Measurements from ENCODE around the gene NFIB.

Gene NFIB

GRCh38 chr9:14148501-14149103 is 165.3 kb downstream of the NFIB start:
- H3K4me3 ChIP-seq (ENCODE audit: low read depth, low read length) = no peak overlapping the region
- ChIA-PET CTCF (no interaction called here), POLR2A (no interaction called here)
- TF ChIP-seq CTCF (IDR thresholded peaks at IDR 0.05; ENCODE audit: insufficient read depth, low read length, missing control alignments) = no peak
- no peak for DNase-seq (ENCODE audit: low read depth, low spot score)

- ChIA-PET POLR2A (no interaction called here), CTCF (no interaction called here)
- TF ChIP-seq CTCF (IDR thresholded peaks at IDR 0.05; ENCODE audit: insufficient read depth, low read length, missing control alignments) = no peak
- no peak for DNase-seq (ENCODE audit: low read depth, low spot score)
- H3K4me3 ChIP-seq (ENCODE audit: low read depth, low read length) = no peak overlapping the region
Observed at GRCh38 chr9:14147738-14148137, 166.2 kb downstream of the NFIB start.

- POLR2A ChIA-PET = no interaction called here
- no peak for TF ChIP-seq CTCF (IDR thresholded peaks at IDR 0.05; ENCODE audit: insufficient read depth, low read length, missing control alignments)
- H3K4me3 ChIP-seq (ENCODE audit: low read depth, low read length) = no peak overlapping the region
- CTCF ChIA-PET = no interaction called here
- DNase-seq (ENCODE audit: low read depth, low spot score) = no peak
Observed at GRCh38 chr9:14146201-14146874, 167.6 kb downstream of the NFIB start.

- ChIA-PET CTCF (no interaction called here), POLR2A (no interaction called here)
- no peak for TF ChIP-seq CTCF (IDR thresholded peaks at IDR 0.05; ENCODE audit: insufficient read depth, low read length, missing control alignments)
- no peak overlapping the region for H3K4me3 ChIP-seq (ENCODE audit: low read depth, low read length)
- no peak for DNase-seq (ENCODE audit: low read depth, low spot score)
Observed at GRCh38 chr9:14144215-14144614, 169.7 kb downstream of the NFIB start.

- POLR2A ChIA-PET = no interaction called here
- CTCF ChIA-PET = no interaction called here
Observed at GRCh38 chr9:14141699-14142098, 172.2 kb downstream of the NFIB start.

More at GRCh38 chr9:14141699-14142098, 172.2 kb downstream of the NFIB start:
- TF ChIP-seq CTCF (IDR thresholded peaks at IDR 0.05; ENCODE audit: insufficient read depth, low read length, missing control alignments) = no peak
- H3K4me3 ChIP-seq (ENCODE audit: low read depth, low read length) = no peak overlapping the region
- no peak for DNase-seq (ENCODE audit: low read depth, low spot score)

All from AG04449 (cell line).